GM19099 (cell line): Measurements from ENCODE around the gene PIH1D1.

Source experiments
- POLR2A ChIP-seq: IDR thresholded peaks from 3 replicates; pipeline ENCODE4 v1.6.1; 2011; ENCODE audit warnings: low read depth; ENCODE audit not compliant: insufficient read length; ENCODE audit errors: extremely low read depth

Gene PIH1D1

GRCh38 chr19:49447485-49448431, 3.9 kb downstream of the PIH1D1 start:
- no peak for TF ChIP-seq POLR2A

GRCh38 chr19:49445997-49446396, 5.6 kb downstream of the PIH1D1 start:
- no peak for TF ChIP-seq POLR2A

- no peak for TF ChIP-seq POLR2A
Observed at GRCh38 chr19:49443366-49444099, 8.1 kb downstream of the PIH1D1 start.

- no peak for TF ChIP-seq POLR2A
Observed at GRCh38 chr19:49442771-49443365, 8.7 kb downstream of the PIH1D1 start.

- no peak for TF ChIP-seq POLR2A
Observed at GRCh38 chr19:49442354-49442753, 9.3 kb downstream of the PIH1D1 start.

DNA sequence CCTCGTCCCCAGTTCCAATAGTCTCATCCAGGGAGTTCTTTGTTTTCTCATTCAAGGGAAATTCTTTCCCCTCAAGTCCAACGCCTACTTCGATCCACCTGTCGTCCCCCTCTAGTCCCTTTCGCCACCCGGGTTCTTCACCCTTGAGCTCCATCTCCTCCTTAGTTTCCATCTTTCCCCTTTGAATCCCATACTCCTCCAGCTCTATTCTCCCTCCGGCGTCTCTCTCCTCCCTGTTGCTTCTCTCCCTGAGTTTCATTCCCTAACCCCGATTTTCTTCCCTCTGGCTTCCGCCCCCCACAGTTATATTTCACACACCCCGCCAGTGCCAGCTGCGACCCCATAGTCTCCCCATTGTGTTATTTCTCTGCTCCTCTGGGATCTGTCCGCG, 9.7 kb downstream of the PIH1D1 start:
- no peak for TF ChIP-seq POLR2A

DNA sequence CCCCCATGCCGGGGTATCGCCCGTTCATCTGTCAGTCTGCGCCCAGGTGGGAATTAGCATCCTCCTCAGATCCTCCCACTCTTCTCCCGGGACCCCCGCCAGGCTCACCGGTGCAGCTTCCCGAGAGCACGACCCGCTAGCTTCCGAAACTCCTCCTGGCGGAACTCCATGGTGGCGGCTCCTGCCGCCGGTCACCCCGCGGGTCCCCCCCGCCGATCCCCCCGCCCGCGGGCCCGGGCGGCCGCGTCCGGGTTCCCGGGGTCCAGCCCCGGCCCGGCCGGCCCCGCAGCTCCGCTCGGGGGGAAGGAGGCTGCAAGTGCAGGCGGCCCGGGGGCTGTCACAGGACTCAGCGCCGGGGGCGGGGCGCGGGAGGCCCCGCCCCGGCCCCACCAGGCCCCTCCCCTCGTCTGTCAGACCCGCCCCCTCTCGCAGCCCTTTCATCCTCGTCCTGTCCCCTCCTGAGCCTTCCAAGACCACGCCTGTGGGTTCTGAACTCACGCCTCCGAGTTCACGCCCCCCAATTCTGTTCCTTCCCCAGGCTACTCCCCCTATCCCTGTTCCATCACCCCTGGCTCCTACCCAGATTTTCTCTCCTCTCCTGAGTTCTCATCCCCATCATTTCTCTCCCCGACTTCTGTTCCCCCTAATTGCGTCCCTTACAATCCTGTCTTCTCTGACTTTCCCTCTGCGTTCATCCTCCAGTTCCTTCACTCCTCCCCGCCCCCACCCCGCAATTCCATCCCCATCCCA, 10.2 kb downstream of the PIH1D1 start, which contains the start of gene SLC17A7:
TSS of gene SLC17A7 (minus strand) at position 318 of the 750 bp plus-strand sequence. CDS start at position 170, 148 bp downstream.
- TF ChIP-seq POLR2A: no peak

- TF ChIP-seq POLR2A: no peak
Observed at GRCh38 chr19:49440439-49441209, 11.0 kb downstream of the PIH1D1 start.

GRCh38 chr19:49439836-49440235, 11.8 kb downstream of the PIH1D1 start:
- TF ChIP-seq POLR2A: no peak

DNA sequence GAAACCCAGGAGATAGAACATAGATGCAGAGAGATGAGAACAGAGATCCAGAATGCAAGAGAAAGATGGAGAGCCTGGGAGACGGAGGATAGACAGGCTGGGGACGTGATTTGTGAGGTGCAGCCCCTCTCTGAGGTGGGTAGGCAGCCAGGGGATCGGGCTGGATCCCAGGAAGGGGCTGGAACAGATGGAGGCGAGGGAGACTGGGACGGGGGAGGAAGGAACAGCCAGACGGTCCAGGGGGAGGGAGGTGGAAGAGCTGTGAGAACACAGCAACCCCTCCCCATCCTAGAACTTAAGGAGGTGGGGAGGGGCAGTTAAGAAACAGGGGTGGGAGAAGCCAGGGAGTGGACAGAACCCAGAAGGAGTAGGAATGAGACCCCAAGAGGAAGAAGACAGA, 13.4 kb downstream of the PIH1D1 start:
- TF ChIP-seq POLR2A: no peak

GRCh38 chr19:49437231-49437630, 14.4 kb downstream of the PIH1D1 start:
- TF ChIP-seq POLR2A: no peak

DNA sequence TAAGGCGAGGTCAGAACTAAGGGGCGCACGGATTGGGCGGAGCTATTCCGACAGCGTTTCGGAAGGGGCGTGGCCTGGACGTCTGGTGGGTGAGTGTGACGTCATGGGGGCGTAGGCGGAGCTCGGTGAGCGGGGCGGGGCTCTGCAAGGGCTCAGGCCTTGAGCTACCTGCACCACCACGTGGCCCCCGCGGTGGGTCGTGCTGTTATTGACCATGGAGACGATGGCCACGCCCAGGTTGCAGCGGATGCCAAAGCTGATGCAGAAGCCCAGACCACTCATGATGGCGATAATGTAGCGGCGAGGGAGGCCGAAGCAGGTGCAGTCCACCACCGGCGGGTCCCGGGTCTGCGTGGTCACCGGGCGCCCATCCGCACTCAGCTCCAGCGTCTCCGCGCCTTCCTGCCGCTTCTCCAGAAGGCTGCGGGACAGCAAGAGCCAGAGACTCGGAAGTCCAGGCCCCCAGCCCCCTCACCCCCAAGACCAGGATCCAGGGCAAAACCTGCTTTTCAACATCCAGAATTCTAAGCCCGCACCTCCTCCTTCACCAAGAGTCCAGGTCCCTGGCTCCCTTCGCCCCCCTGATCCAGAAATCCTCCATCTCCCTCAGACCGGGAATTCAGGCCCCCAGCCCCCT, 15.1 kb downstream of the PIH1D1 start:
- no peak for TF ChIP-seq POLR2A

DNA sequence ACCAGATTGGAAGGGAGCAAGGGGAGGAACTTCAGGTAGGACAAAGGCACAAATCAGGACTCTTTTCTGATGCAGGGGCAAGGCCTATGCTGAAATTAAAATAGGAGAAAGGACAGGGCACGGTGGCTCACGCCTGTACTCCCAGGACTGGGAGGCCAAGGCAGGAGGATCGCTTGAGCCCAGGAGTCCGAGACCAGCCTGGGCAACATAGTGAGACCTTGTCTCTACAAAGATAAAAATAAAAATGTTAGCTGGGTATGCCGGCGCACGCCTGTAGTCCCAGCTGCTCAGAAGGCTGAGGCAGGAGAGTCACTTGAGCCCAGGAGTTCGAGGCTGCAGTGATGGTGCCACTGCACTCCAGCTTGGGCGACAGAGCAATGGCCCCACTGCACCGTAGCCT, 15.9 kb downstream of the PIH1D1 start:
- no peak for TF ChIP-seq POLR2A
